ENCODE measurements around the gene DPP6.

The DPP6 gene

DNA sequence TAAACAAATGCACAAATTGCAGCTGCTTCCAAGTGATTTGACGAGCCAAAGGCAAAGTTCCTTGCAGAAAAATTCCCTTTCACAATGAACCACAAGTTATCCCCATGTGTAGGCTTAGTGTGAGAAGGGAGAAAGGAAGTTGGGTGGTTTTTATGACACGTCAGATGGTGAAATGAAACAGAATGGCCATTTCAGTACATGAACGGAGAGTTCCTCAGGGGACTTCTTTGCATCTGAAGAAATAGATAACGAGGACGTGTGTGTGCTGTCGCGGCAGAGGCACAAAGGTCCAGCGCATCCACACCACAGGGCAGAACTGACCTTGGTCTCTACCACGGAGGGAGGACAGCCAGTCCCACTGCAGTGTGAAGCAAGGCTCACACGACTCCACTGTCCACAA is 814.9 kb downstream of the DPP6 start:
- DNase-seq (ENCODE audit: extremely low read depth, low read depth), result no peak
- TF ChIP-seq, protein P1, sequence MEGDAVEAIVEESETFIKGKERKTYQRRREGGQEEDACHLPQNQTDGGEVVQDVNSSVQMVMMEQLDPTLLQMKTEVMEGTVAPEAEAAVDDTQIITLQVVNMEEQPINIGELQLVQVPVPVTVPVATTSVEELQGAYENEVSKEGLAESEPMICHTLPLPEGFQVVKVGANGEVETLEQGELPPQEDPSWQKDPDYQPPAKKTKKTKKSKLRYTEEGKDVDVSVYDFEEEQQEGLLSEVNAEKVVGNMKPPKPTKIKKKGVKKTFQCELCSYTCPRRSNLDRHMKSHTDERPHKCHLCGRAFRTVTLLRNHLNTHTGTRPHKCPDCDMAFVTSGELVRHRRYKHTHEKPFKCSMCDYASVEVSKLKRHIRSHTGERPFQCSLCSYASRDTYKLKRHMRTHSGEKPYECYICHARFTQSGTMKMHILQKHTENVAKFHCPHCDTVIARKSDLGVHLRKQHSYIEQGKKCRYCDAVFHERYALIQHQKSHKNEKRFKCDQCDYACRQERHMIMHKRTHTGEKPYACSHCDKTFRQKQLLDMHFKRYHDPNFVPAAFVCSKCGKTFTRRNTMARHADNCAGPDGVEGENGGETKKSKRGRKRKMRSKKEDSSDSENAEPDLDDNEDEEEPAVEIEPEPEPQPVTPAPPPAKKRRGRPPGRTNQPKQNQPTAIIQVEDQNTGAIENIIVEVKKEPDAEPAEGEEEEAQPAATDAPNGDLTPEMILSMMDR (IDR thresholded peaks at IDR 0.05; ENCODE audit: low read depth, low read length), result no peak

DNA sequence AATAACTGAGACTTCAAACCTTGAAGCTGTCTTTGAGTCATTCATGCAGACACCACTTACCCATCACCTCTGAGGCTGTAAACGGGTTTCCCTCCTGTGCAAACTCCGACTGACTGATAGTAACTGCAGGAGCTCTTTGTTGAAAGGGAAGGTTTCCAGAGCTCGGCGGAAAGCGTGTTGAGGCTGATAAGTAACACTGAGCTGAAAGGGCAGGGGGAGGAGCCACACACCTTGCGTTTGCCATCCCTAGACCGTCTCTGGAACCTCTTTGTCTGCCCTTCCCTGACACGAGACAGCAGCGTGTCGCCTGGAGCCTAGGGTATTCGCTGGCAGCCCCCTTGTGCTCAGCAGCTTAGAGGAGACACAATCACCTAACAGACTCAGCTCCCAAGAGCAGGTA is 816.7 kb downstream of the DPP6 start:
- TF ChIP-seq, protein P1 (IDR thresholded peaks at IDR 0.05; ENCODE audit: low read depth, low read length), result no peak
- DNase-seq (ENCODE audit: extremely low read depth, low read depth), result no peak

DNA sequence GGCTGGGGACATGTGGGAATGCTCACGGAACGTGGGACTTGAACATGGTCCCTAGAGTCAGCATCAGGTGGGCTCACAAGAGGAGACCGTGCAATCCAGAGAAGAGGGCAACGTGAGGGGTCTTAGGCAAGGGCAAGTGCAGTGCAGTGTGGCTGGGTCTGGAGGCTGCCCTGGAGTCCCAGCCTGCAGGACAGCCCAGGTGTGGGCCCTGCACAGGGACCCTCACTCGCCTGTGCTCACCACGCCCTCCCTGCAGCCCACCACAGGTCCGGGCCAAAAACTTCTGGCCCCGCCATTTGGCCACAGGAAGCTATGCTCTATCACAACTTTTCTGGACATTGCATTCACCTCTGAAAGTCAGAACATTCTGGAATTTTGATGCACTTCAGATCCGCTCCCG is 817.2 kb downstream of the DPP6 start:
- TF ChIP-seq, protein P1 (IDR thresholded peaks at IDR 0.05; ENCODE audit: low read depth, low read length), result no peak
- DNase-seq (ENCODE audit: extremely low read depth, low read depth), result no peak

DNA sequence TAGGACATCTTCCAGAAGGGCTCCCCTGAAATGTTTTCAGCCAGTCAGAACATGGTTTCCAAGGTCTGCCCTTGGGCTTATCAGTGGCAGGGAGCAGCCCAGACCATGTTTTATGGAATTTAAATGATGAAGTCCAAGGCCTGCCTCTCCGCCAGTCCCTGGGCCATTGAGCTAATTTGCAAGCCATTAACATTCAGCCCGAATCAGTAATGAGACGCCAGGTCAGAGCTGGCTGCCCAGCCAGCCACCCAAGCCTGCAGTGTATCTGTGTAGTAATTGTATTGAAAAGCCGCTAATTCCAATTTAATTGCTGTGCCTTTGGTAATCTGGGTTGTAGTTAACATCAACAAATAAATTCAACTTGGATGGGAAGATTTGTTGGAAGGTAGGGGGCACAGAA is 819.3 kb downstream of the DPP6 start:
- TF ChIP-seq, protein P1 (IDR thresholded peaks at IDR 0.05; ENCODE audit: low read depth, low read length), result no peak
- DNase-seq (ENCODE audit: extremely low read depth, low read depth), result no peak

DNA sequence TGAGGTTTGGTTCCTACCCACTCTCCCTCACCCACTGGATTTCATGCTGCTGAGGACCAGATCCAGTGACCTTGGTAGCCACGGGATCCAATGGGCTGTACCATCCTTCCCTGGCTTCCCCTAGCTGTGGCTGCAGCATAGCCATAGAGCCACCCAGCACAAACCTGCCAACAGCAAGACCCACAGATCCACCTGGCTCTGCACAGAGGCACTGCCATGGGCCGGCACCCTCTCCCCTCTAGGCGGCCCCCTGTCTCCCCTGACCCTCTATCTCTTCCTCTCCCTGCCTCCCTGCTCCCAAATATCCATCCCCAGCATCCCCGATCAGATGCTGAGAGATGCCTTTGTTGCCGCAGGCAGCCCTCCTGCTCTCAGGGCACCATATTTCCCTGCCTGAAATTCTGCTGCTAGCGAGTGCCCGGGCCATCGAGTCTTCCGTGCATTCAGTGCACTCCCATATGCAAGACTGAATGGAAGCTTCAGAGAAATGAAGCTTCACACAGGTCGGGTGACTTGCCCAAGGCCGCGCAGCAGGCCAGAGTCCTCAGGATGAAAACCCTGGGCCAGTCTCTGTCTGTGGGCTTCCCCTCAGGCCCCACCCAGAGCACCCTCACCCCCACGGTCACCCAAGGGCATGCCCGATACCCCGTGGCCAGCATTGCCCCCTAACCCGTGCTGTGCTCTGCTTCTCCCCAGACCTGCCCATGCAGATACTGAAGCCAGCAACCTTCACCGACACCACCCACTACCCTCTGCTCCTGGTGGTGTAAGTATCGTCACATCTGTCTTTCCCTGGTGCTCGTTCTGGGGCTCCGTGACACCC is 819.9 kb downstream of the DPP6 start:
- TF ChIP-seq, protein P1 (IDR thresholded peaks at IDR 0.05; ENCODE audit: low read depth, low read length), result no peak
- DNase-seq (ENCODE audit: extremely low read depth, low read depth), result no peak

DNA sequence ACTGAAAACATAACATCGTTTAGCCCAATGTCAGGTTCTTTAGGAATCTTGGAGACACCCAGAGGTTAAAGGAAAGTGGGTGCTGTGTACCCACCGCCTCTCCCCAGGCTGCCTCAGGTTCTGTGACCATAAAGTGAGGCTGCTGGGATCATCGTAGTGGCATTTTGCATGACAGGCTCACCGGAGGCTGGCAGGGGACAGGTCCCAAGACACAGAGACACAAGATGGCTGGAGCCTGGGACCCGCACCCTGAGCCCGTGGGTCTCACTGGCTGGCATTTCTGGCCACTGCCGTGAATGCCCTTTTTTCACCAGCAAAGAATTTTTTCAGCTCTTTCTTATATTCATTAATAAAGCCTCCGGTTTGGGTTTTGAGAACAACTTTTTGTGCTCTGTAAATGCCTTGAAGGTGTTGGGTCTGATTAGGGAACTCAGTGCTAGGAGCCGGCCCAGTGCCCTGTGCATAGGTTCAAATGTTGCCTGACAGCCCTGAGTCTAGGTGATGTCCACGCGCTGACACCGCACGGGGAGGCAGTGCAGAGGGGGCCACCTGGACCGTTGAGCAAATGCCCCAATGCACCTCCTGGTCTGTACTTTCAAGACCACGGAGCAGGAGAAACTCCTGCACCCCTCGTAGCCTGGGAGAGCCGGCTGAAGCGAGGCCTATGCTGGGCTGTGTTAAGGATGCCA is 820.8 kb downstream of the DPP6 start:
- TF ChIP-seq, protein P1 (IDR thresholded peaks at IDR 0.05; ENCODE audit: low read depth, low read length), result no peak
- no peak for DNase-seq (ENCODE audit: extremely low read depth, low read depth)

DNA sequence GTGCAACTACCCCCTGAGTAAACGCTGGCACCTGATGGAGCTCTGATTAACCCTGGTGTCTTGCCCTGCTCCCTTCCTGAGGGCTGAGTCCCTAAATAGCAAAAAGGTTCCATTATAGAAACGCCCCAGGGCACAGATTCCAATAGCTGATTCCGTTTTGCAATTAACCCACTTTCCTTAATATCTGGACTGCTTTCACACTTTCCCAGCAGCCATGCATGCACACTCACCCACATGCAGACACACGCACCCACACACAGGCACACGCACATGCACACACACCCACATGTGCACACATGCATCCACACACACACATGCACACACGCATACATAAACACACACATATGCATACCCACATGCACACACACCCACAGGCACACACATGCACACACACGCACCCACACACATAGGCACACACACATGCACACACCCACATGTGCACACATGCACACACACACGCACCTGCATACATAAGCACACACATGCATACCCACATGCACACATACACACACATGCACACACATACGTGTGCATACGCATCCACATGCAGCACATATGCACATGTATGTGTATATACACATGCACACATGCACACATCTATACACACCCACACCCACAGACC is 821.4 kb downstream of the DPP6 start:
- DNase-seq (ENCODE audit: extremely low read depth, low read depth), result no peak
- TF ChIP-seq, protein P1 (IDR thresholded peaks at IDR 0.05; ENCODE audit: low read depth, low read length), result no peak
